OCI-LY7 (cell line): ENCODE results near the gene TMEM100.

Experiments used
- CTCF ChIP-seq: fragments of 200-600 bp; sonication (generic); conservative IDR thresholded peaks from 2 replicates; pipeline ENCODE4 v1.5.1; 2014; ENCODE audit warnings: mild to moderate bottlenecking, antibody characterized with exemption, low read length, moderate library complexity, mixed read lengths
- EZH2phosphoT487 ChIP-seq: fragments of 200-600 bp; sonication (generic); IDR thresholded peaks from 2 replicates; pipeline ENCODE4 v1.6.1; 2018; ENCODE audit warnings: low read depth, borderline replicate concordance, mild to moderate bottlenecking, mixed run types, antibody characterized with exemption, low read length, moderate library complexity, mixed read lengths

GRCh38 chr17:55690105-55690508 lies 32.6 kb downstream of the TMEM100 start:
- TF ChIP-seq CTCF (no peak), EZH2phosphoT487 (no peak)
